HG03457 (cell line): Measurements from ENCODE around the gene ADPRHL1.
"Not testable (repeated sequence)": the region's sequence is repeated elsewhere in the genome, so short reads cannot be mapped to it uniquely, and the experiment has no call there.

Experiments used
- ATAC-seq: cut with Tn5 transposase; IDR thresholded peaks from one replicate; pipeline ENCODE4 v1.9.1; 2021; ENCODE audit warnings: moderate number of reproducible peaks; ENCODE audit not compliant: unreplicated experiment

ADPRHL1 gene

DNA sequence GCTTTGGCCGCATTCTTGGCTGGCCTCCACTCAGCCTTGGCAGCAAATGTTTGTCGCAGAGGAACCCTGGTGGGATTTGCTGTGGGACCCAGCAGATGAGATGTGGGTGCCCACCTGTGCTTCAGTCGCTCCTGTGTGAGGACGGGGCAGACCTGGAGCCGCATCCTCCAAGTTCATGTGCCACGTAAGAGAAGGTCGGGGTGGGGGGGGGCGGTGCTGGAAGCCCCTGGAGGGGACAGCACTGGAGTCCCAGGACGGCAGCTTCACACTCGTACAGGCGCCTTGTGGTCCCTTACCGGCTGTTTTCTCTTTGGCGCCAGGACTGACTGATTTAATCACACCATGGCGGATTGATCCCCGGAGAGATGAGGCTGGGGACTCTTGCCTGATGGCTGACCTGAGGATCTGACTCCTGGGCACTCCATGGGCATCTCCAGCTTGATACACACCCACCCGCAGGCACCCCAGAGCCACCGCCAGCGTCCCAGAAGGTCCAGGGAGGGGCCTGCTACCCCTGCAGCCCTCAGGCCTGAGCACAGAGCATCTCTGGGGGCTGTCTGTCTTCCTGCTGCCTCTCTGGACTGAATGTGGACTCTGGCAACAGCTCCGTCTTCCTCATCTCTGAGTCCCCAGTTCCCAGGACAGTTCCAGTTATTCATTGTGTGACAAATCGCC, 79.3 kb downstream of the ADPRHL1 start:
- ATAC-seq, result no peak

DNA sequence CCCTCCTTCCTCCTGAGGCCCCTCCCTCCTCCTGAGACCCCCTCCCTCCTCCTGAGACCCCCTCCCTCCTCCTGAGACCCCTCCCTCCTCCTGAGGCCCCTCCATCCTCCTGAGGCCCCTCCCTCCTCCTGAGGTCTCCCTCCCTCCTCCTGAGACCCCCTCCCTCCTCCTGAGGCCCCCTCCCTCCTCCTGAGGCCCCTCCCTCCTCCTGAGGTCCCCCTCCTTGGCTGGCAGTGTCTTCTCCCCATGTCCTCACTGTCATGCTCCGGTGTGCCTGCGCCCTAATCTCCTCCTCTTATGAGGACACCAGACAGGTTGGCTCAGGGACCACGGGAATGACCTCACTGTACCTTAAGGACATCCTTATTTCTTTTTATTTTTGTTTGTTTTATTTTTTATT, 81.6 kb downstream of the ADPRHL1 start:
- not testable (repeated sequence) for ATAC-seq

DNA sequence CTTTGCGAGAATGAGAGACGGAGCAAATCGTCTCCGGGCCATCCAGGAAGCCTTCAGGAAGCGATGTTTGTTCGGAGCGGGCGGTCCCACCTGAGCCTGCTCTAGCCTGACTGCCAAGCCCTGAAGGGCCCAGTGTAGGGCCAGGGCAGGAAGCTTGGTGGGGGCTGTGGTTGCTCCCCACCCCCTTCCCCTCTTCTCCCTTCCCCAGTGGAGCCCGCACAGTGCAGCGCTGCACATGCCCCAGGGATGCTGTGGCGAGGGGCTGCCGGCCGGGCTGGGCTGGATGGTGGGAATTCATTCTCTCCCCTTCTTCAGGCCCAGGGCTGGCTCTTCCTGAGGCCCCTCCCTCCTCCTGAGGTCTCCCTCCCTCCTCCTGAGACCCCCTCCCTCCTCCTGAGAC, 82.2 kb downstream of the ADPRHL1 start:
- ATAC-seq, result no peak

DNA sequence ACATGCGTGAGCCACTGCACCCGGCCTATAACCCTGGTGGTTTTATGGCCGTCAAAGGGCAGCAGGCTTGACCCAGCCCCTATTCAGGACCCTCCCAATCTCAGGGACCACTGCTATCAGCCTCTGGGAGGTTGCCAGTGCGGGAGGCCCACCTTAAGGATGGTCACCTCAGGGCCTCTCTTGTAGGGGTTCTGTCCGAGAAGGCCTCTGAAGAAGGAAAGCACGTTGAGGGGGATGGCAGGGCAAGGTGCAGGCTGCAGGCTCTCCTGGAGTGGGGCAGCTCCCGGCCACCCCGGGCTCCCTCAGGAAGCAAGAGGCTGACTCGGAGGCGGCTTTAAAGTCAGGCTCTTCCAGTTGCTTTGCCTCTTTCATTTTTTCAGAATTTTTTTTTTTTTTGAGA, 83.4 kb downstream of the ADPRHL1 start:
- ATAC-seq, result no peak

DNA sequence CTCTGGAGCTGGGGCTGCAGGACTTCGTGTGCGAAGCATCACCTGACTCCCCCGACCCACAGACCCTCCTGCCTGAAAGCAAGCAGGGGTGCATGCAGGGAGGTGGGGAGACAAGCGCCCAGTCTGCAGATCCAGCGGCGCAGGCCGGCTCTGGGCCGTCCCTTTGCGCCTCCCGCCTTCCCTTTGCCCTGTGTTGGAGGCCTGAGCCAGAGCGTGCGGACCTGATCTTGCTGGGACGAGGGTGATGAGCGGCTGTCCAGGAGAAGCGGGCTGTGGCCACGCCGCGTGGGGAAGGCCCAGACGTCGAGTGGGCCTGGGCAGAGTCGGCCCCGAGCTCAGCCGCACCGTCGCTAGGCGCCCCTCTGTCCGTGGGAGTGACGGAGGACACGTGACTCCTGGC, 84.1 kb downstream of the ADPRHL1 start:
- no peak for ATAC-seq

DNA sequence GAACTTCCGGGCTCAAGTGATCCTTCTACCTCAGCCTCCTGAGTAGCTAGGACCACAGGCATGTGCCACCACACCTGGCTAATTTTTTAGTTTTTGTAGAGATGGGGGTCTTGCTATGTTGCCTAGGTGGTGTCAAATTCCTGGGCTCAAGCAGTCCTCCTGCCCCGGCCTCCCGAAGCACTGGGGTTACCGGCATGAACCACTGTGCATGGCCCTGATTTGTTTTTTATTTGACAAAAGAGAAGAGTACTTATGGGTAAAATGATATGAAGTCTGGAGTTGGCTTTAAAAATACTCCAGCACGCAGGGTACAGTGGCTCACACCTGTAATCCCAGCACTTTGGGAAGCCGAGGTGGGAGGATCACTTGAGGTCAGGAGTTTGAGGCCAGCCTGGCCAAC, 84.9 kb downstream of the ADPRHL1 start:
- not testable (repeated sequence) for ATAC-seq

DNA sequence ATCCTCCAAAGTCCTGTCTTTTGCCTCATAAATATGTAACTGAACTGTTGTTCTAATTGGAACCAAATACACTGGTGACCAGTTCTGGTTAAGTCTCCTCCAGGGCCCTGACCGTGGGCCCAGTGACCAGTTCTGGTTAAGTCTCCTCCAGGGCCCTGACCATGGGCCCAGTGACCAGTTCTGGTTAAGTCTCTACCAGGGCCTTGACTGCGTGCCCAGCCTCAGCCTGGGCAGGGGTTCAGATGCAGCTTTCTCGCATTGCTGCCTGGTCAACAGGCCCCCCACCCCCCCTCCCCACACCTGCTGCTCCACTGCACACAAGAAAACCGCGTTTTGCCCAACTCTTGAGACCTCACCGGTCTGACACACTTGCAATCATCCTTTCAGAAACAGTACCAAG, 85.5 kb downstream of the ADPRHL1 start:
- no peak for ATAC-seq

DNA sequence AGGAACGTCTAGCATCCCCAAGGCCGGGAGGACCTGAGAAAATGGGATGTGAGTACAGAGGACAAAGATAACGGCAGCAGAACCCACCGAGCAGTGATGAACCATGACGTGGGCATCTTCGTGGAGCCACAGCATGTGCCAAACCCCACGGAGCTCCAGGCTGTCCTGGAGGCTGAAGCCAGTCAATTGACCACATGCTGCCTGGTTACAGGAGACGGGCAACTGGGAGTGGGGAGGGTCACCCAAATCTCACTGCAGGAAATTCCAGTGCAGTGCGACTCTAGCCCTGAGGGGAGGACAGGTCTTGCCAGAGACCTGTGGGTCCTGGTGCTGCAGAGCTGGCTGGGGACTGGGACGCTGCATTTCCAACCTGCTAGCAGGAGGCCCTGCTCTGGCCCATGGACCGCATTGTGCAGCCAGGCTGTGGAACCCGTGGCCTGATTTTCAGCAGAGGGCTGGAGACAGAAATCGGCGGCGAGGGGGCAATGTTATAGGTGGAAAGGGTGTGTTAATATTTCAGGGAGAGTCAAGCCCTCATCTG, 86.2 kb downstream of the ADPRHL1 start:
- ATAC-seq, result no peak

DNA sequence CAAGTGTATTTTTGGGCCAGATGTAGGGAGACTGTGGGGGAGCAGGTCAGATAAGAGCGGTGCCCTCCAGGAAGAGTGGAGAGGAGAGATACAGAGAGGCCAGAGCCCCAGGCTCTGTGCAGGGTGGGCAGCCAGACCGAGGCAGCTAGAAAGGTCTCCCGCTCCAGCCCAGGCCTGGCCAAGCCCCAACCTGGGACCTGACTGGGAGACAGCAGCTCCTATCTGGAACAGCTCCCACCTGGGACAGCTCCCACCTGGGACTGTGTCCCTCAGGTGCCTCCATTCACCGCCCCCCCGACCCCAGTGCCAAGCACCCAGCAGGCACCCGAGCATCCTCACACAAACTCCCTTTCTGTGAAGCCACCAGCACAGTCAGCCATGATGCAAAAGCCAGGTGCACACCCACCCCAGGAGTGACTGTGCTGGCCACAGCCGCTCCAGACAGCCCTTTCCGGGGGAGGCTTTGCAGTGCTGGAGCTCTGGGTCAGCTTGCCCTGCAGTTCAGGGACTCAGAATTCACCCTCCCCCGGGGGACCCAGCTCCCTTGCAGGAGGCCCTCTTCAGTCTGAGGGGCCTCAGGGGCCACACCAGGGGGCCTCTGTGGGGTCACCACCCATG, 87.2 kb downstream of the ADPRHL1 start:
- ATAC-seq, result no peak

DNA sequence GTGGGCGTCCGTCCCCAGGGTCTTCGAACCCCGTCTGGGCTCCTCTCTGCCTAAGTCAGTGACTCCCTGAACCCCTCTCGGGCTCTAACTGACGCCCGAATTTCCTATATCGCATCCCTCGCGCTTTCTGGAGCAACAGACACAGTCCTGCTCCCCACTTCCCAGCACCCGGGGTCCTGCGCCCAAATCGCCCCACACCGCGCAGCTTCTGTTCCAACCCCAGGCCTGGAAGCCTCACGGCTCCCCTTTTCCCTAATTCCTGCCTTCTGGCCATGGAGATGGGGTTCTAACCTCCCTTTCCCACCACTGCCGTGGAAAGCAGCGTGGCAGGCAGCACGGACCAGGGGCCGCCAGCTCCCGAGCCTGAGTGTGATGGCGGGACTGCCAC, 87.7 kb downstream of the ADPRHL1 start:
- ATAC-seq, result no peak

DNA sequence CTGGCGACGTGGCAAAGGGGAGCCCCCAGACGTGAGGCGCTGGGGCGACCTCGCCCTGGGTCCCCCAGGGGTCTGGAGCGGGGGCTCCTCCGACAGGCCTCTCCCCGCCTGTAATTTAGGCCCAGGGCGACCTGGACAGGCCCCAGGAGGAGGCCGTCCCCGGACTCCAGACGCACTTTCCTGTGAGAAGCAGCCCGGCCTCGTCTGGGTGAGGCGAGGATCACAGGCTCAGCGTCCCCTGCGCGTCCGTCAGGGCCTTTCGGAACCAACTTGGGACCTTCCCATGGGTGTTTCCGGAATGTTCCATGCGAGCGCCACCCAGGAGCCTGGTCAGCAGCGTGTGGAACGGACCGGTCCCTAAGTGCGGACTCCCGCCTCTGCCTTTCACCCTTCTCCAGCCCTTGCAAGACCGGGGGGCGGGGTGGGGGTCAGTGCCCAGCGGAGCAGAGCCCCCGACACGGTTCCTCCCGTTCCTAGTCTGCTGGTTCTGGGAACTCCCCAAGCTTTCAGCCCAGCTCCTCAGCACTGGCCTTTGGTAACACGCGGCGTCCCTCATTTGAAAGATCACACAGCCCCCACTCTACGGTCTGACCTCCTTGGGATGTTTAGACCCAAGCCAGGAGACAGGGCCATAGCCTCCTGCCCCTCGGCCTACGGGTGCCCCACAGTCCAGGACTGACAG, 88.2 kb downstream of the ADPRHL1 start:
- no peak for ATAC-seq

DNA sequence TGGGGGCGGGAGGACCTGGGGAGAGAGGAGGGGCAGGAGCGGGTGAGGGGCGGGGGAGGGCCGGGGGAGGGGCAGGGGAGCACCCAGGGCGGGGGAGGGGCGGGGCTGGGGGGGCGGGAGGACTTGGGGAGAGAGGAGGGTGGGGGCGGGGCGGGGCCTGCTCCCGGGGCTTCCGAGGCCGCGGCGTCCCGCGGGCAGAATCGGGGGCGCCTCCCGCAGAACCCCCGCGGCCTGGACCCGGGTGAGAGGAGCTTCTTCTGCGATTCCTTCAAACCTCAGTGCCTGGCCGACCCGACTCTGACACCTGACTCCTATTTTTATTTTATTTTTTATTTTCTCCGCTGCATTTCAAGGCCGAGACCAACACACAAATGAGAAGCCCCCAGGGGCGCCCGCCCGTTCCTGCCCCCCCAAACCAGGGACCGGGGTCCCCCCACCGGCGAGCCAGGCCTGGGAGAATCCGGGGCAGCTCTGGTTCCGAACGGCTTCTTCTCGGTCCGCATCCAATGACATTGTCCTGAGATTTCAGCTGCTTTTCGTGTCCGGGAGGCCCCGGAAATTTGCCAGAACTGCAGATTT, 88.9 kb downstream of the ADPRHL1 start:
- ATAC-seq, result no peak

DNA sequence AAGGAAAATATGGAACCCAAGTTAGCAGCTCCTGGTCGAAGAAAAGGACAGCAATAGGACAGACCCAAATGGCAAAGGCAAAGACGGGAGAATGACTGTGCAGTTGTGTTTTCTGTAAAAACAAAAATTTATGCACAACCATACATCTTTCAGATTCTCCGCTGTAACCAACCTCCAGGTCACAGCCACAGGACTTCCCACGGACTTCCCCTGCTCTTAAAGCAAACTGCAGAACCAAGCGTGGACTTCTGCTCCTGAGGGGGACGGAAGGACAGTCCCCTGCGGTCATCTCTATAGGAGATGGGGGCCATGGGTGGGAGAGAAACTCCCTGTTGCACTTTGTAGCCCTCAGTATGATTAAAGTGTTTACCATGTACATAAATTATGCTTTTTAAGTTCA, 91.9 kb downstream of the ADPRHL1 start:
- ATAC-seq, result no peak

DNA sequence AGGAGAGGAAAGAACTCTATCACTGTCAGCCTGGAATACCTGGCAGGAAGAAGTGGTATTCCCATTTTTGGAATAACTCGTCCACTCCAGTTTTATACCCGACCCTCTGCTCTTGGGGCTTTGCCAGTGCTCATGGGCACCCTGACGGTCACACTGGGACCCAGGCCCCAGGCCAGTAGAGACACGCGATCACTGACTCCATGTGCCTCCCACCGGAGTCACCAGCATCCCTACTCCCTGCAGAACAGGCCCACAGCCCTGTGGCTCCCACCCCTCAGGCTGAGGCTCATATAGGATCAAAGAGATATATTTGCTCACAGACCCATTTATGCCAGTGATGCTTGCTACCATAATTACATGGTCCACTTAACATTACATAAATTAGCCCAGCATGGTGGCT, 92.8 kb downstream of the ADPRHL1 start:
- ATAC-seq, result no peak

DNA sequence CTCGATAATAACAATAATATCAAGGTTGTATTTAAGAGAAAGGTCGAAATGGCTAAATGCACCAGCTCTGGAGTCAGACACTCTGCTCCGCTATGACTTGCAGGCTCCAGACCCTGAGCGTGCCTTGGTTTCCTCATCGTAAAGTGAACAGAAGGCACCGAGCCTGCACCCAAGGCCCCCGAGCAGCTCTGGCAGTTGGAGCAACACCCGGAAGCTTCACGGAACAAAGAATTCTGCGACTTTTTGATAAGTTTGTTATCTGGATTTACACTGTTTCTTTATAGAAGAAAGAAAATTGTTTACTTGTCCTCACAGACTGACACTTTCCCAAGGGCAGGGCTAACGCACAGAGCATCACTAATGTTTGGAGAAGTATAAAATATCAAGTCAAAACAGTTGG, 93.7 kb downstream of the ADPRHL1 start:
- ATAC-seq, result no peak

DNA sequence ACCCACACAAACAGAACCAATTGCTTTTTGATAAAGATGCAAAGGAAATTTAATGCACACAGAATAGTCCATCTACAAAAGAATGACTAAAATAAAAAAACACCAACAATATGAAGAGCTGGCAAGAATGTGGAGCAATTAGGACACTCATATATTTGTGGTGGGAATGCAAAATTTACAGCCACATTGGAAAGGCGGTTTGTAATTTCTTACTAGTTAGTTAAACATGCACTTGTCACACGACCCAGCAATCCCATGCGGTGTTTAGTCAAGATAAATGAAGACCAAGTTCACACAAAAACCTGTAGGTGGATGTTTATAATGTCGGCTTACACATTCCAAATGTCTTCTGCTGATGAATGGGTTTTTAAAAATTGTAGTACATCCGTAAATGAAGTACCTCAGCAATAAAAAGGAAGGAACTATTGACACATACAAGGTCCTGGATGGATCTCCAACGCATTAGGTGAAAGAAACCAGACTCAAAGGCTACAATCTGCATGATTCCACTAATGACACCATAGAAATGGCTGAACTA, 94.6 kb downstream of the ADPRHL1 start:
- no peak for ATAC-seq

DNA sequence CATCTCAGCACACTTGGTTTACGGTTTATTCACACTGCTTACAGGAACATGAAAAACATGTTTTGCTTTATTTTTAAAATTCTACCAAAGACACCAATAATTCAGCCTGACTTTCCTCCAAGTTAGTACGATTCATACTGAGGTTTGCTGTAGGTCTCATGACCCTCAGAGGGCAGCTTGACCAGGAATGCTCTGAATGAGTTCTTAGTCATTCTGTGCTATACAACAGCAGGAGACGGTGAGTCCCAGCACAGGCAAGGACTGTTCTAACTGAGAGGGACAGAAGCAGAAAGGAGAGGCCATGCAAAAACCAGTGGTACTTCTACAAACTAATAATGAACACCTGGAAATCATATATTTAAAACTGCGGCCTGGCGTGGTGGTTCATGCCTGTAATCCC, 95.8 kb downstream of the ADPRHL1 start:
- no peak for ATAC-seq

DNA sequence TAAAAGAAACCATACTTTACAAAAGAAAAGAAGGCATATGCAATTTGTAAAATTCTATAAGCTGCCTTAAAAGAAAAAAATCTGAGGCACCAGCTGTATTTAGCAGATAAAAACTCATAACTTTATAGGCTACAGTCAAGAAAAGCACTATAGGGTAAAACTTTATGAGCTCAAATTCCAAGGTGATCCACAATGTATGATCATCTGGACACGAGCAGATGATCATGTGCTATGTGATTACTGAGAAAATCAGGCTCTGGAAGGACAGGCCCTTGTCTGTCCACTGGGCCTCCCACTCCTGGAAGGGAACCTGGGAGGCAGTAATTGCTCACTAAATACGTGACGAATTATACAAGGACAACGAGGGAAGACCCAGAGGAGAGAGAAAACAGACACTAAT, 96.7 kb downstream of the ADPRHL1 start:
- ATAC-seq, result no peak

DNA sequence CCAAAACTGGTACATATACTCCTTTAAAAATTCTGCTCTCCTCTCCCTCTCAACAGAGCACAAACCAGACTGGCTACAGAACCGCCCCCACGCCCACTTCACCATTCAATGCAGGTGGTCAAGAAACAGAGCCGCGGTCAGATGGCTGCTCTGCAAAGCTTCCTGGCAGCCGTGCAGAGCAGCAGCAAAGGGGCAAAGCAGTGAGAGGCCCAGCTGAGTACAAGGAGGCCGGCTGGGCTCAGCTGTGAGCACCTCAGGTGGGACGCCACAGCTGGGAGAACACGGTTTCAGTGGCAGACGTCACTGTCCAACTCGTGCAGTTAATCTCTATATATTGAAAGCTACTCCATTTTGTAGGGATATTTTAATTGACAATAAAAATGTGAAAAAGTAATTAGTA, 97.7 kb downstream of the ADPRHL1 start:
- ATAC-seq, result no peak

DNA sequence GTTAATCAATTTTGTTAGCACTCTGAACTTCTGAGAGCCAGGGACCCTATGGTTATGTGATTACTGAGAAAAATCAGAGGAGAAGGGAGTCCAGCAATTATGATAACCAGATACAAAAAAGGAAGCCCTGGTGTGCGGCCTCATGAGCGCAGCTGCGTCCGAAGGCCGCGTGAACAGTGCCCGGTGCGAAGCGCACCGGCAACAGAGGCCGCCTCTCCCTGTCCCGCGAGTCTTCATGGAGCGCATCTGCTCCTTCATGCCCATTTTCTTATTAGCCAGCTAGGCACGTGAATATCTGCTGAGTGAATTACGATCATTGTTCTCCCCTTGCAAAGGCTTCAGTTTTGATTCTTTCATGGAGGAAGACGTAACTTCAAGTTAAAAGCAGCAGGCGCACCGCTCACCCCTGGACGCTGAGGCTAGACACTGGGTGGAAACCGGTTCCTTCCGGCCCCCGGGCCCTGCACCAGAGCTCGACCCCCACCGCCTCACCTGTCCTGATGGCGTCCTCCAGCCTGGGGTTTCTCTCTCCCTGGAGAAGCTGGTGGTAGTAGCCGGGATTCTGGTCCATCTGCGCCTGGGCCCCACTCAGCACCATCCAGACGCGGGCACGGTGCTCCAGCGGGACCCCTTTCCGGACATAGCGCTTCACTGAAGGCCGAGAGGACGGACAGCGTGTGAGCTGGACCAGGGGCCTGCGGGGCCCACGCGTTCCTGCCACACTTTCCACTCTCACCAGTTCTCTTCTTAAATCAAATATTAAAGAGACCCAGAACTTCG, 98.3 kb downstream of the ADPRHL1 start:
- no peak for ATAC-seq

DNA sequence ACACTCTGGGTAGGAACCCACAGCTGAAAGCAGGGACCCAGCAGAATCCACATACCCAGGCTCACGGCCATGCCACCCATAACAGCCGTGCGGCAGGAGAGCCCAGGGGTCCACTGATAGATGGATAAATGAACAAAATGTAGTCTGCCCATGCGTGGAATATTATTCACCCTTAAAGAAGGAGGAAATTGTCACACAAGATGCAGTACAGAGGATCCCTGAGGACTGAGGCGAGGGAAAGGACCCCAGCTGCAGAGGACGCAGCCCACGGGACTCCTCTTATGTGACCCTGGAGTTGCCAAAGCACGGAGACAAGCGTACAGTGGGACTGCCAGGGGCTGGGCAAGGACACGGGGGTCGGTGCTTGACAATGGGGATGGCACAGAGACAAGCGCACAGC, 100.0 kb downstream of the ADPRHL1 start:
- no peak for ATAC-seq
